Left colon (tissue), 2 donors: Measurements from ENCODE around the gene SLC12A1. TPM values are rescaled to one million over a fixed set of nuclear protein-coding genes. Genes with fewer than 3 reads are reported as not detected.

Experiments
- ATAC-seq: fragments of 200-7000 bp; cut with Tn5 transposase; one replicate; pipeline ENCODE4 v1.9.1; 2020; ENCODE audit warnings: mild to moderate bottlenecking, moderate library complexity
- DNase-seq, 2 donors: peaks; one replicate each; pipeline ENCODE4 v3.0.0-alpha.2; 2020
- intact Hi-C, 2 donors: fragments of 100-400 bp; cut with DNase I in 1 of 2; cut with micrococcal nuclease in 1 of 2; formaldehyde crosslinking; loops; one replicate each; pipeline versions ENCODE4 v1.11.2 to v1.14.0; 2022; cut with DNase I, micrococcal nuclease
- long read RNA-seq: library from polyadenylated mRNA; unstranded; transcript quantifications from one replicate; pipeline ENCODE4 v2.0.0, GENCODE V29; 2021
- total RNA-seq, 2 donors: library from RNA; stranded (reverse); fragmentation: NEBNext Ultra II Directional; extraction: Animal tissue kit (Norgen Biotek cat#: 25700); gene quantifications; one replicate each; pipeline ENCODE4 v1.2.1, GENCODE V29; 2021
- donor health status: DM: no; HTN: no; CAD: no.
- donor health status: DM: yes; HTN: yes; CAD: no.

SLC12A1 gene
- not detected for total RNA-seq
- long read RNA-seq = 0 reads

DNA sequence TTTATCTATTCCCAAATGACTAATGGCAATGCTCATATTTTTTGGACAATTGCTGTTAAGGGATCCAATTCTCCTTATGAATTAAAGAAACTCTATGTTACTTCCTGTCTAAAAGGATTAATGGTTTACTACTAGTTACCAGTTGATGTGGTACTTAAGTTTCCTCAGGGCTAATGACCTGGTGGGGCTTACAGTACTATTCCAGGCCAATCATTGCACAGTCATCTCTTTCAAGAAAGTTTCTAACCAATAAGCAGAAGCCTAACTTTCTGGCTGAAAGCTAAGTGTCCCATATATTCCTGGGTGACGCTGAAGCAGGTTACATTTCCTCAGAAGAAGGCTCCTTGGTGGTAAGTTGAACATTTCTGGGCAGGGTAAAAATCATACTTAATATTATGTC lies at the start of gene SLC12A1:
TSS of gene SLC12A1 (plus strand) at position 322 of the 400 bp plus-strand sequence. CDS start 1,418 bp downstream, outside the sequence.
- intact Hi-C loops = no loop called here
- ATAC-seq (no peak), DNase-seq (no peak)

DNA sequence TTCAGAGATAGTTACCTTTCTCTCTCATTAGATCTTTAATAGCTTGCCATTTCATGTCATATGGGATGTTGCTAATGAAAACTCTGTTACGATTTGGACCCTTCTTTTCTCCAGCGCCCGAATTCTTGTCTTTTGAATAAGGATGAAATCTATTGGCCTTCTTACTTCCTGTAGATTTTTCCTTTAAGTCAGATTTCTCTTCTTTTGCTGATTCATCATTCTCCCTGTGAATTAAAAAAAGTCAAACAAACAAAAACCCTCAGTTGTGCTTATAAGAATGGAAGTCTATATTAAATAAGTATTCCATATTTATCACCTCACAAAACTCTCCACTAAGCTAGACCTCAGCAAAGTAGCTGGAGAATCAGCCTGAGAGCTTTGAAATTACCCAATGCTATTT lies 37.5 kb upstream of the SLC12A1 start:
- intact Hi-C loops = no loop called here
- ATAC-seq (no peak), DNase-seq (no peak)

DNA sequence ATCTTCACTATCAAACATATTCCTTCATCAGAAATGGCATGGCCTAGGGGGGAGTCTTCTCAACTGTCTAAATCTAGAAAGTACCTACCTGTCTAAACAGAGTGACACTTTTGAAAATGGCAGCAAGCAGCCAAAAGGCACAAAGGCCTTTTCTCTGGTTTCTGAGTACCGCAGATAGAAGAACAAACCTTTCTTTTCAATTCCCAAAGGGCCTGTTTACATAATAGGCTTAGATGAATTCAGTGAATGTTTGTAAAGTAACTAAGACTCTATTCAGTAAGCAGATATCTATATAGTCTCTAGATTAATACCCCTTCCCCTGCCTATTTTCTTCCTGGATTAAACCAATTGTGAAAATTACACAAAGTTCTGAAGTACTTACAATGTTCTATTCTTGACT lies 35.1 kb upstream of the SLC12A1 start:
- intact Hi-C loops = no loop called here
- DNase-seq (no peak), ATAC-seq (no peak)

- intact Hi-C loops = no loop called here
- no peak for ATAC-seq
These were observed 31.0 kb upstream of the SLC12A1 start for GRCh38 chr15:48175126-48175525.

DNA sequence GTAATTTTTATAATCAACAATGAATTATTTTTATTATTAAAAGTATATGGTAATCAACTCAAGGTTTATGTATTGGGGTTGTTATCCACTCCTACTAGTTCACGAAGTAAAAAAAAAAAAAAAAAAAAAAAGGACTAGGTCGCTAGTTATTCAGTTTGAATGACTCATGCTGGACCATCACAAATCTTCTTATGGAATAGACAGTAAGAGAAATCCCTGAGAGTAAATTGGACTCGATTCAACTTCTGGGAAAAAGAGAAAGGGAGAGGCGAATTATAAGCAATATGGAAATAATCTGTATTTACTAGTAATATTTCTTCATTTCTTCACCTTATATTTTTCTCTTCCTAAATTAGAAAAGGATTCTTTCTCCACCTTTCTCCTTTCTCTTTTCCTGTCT lies 30.0 kb upstream of the SLC12A1 start:
- intact Hi-C loops = no loop called here
- no peak for DNase-seq
- ATAC-seq = no peak

More at GRCh38 chr15:48175126-48175525, 31.0 kb upstream of the SLC12A1 start:
- no peak for DNase-seq

DNA sequence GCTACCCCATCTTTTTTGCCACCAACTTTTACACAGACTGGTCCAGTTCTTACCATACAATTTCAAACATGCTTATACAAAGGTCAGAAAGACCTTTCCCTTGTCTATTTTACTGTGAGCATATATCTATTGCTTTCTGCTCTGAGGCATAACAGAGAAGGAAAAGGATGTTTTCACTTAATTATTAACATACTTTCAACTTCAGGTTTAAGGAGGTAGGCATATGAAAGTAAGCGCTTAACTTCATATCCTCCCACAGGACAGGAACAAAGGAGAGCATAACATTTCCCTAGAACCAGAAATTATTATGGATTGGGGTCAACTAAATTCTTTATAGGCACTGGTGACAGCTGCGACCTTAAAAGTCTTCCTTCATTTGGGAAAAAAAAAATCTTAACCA lies 29.1 kb upstream of the SLC12A1 start:
- DNase-seq = no peak

DNA sequence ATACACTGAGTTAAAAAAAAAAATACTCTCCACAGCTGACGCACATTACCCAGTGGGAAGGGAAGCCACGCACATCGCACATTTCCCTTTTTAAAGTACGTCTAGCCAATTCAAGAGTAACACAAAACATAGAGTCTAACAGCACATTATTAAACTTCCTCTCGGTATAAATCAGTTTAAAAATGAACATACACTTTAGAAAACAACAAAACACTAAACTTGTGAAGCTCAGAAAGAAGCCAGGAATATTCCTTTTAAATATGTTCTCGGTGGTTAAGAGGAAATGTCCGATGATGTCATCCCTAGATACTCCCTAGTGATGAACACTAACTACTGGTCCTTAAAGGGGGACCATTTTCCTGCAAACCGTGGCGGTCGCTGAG lies 28.7 kb upstream of the SLC12A1 start:
- ATAC-seq (peak; percentile 81), DNase-seq (no peak)
- intact Hi-C loops = no loop called here

More for the DNA sequence above, 29.1 kb upstream of the SLC12A1 start:
- no peak for ATAC-seq
- intact Hi-C loops = no loop called here

DNA sequence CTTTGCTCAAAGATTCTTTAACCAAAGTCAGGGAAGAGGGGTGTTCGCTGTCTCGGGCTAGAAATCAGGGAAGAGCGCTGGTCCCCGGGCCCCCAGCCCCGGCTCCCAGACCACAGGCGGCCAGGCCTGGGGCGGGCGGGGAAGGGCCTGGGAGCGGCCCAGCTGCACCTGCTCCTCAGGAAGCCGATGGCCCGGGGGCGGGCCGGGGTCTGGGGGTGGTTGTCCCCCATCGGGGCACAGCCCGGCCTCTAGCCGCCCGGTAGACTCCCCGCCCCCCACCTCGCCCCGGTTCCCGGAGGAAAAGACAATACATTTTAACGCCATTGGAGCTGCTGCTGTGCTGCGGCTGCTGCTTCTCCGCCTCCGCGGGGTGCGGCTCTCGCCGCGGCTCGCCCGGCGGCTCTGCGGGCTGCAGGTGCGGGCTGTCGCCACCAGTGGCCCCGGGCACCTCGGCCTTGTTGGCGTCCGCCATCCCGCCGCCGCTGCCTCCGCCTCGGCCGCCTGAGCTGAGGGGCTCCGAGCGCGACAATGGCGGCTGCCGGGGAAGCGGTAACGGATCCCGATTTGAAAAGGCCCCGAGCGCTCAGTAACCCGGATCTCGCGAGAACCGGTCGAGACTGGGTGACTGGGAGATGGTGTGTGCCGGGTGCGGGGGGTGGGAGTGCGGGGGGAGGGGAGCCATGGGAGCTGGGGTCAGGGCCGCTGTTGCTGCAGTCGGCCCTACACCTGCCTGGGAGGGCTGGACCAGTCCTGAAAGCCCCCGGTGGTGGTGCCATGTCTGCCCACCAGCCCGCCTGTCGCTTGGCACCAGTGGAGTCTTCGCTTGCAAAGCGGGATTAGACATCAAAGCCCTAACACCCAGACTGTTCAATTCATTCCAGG lies 28.1 kb upstream of the SLC12A1 start, which contains the start of gene MYEF2:
TSS of gene MYEF2 (minus strand) at position 530 of the 882 bp plus-strand sequence. CDS start at position 472, 58 bp downstream.
- ATAC-seq = peak; percentile 90
- intact Hi-C loops = no loop called here
- peak; percentile 66 to 79 for DNase-seq

GRCh38 chr15:48178648-48178931 lies 27.5 kb upstream of the SLC12A1 start:
- no peak for DNase-seq
- intact Hi-C loops = no loop called here
- ATAC-seq = no peak

- no peak for ATAC-seq
- no peak for DNase-seq
- intact Hi-C loops = no loop called here
These were observed 23.4 kb upstream of the SLC12A1 start for GRCh38 chr15:48182749-48183148.

DNA sequence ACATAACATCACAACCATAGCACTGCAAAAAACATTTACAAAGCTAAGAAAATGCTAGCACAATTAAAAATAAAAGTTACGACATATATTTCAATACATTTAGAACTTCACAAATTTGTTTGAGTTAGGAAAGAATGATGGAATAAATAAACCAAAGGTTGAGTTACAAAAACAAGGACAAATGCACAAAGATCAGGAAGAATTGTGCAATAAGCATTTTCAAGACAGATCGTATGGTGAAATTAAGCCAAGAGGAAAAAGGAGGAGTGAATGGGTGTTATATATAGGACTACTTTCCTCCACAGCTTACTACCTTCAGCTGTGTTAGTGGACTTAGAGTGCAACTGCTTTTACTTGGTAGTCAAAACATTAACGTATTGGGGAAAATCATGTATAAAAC lies 20.6 kb upstream of the SLC12A1 start:
- intact Hi-C loops = no loop called here
- DNase-seq (no peak), ATAC-seq (no peak)

GRCh38 chr15:48186271-48186670 lies 19.8 kb upstream of the SLC12A1 start:
- DNase-seq (no peak), ATAC-seq (no peak)
- intact Hi-C loops = no loop called here

DNA sequence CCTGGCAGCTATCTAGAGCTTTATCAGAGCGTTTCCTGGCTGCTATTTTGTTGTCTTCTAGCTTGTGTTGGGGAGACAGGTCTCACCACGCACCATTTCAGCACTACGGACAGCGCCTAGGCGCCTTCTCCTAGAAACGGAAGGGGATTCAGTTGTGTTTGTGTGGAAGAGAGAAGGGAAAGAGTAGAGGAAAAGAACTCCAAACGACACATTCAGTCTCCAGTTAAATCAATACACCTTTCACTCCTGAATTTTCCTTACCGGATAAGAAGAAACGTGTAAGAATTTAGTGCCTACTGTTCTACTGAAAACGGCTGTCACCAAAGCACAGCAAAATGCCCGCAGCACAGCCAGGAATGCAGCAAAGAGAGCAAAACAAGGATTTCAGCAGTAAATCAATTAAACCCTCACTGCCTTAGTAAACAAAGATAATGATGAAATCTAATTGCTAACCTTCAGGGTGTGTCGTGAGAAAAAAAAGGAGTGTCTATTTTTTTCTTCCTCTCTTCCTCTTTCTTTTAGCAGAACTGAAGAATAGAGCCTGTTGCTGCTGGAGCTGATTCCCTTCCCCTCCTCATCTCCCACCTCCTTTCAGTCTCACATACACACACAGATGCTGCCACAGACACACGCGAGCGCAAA lies 15.0 kb upstream of the SLC12A1 start:
- ATAC-seq = peak; percentile 91
- DNase-seq = peak; percentile 55 to 89
- intact Hi-C loops = no loop called here

GRCh38 chr15:48191574-48192225 lies 14.4 kb upstream of the SLC12A1 start, which contains the start of gene CTXN2:
Gene CTXN2, plus strand, starts transcription at chr15:48191665. Its CDS starts 9,636 bp downstream, at chr15:48201301.
- peak in 1 of 2 donors; percentile 8 for DNase-seq
- intact Hi-C loops = no loop called here
- peak; percentile 75 for ATAC-seq

DNA sequence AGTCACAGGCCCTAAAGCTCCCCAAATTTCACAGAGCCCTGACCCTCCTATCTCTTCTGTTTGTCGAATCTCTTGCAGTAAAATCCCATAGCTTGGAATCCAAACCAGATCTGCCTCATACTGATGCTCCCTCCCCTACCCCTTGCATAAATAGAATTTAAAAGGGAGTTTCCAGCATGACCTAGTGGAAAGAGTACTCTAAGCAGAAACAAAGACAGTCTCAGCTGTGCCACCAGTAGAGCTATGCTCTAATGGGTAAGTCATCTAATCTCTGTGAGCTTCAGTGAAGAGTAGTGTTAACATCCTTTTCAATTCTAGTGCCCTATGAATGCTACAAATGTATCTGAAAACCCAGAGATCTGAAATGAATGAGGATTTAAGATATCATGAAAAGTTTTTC lies 4.0 kb upstream of the SLC12A1 start:
- DNase-seq (no peak), ATAC-seq (no peak)
- intact Hi-C loops = no loop called here

GRCh38 chr15:48221261-48221660 lies 15.2 kb downstream of the SLC12A1 start:
- intact Hi-C loops = no loop called here
- ATAC-seq (no peak), DNase-seq (no peak)

DNA sequence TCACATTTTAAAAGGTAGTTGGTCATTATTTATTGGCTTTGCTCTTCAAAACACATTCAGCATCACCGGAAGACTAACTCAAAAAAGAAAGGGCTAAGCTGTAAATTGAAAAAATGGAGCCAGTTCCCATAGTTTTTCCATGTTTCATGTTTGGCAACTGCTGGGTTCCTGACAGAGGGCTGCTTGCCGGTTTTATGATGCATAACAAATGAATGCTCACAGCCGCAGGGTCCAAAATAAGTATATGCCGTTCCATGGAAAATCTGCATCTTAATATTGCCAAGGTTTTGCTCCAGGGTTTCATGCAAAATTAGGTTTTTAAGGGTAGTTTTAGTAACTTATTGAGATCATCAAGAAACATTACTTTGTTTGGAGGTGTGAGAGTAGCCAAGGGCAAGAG lies 15.8 kb downstream of the SLC12A1 start:
- ATAC-seq (no peak), DNase-seq (no peak)
- intact Hi-C loops = no loop called here

- DNase-seq (no peak), ATAC-seq (no peak)
- intact Hi-C loops = no loop called here
These were observed 16.5 kb downstream of the SLC12A1 start for GRCh38 chr15:48222627-48223026.

- DNase-seq (no peak), ATAC-seq (no peak)
- intact Hi-C loops = no loop called here
These were observed 19.7 kb downstream of the SLC12A1 start for GRCh38 chr15:48225771-48226170.

GRCh38 chr15:48230498-48230897 lies 24.4 kb downstream of the SLC12A1 start:
- intact Hi-C loops = no loop called here
- DNase-seq (no peak), ATAC-seq (no peak)
